Non-pigmented ciliary epithelial cell (primary cell): ENCODE results near the gene HTRA1.

Source experiments
- DNase-seq: peaks from one replicate; pipeline ENCODE4 v3.0.0-alpha.2; 2010; ENCODE audit warnings: low read depth

The HTRA1 gene

DNA sequence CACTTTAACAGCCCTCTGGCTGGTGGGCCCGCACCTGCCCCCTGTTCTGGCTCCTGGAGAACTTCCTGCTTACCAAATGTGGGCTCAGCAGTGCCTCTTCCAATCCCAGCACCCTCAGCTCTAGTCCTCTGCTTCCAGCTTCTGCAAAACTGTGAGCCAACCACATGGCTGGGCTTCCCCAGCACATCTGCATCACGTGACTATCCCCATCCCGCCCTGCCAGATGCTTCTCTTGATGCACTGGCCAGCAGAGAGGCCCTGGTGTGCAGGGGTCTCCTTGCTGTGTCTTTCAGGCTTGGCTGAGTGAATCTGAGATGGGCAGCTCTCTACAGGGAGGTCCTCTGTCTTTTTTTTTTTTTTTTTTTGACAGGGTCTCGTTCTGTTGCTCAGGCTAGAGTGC is 55.4 kb downstream of the HTRA1 start:
- DNase-seq, result no peak

DNA sequence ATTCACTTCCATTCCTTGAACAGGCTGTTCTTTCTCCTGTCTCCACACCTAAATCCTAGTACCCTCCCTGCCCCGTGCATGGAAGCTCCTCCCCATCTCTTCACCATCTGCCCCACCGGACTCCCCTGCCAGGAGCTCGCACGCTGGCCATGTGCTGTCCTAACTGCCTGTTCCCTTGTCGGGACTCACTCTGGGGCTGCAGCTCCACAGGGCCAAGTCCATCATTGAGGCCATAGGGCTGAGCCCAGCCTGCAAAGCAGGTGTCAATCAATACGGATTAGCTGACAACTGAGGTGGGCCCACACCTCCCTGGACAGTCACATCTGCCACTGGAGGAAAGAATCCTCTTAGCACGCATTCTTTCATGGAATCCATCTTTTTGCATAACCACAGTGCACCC is 57.8 kb downstream of the HTRA1 start:
- no peak for DNase-seq

DNA sequence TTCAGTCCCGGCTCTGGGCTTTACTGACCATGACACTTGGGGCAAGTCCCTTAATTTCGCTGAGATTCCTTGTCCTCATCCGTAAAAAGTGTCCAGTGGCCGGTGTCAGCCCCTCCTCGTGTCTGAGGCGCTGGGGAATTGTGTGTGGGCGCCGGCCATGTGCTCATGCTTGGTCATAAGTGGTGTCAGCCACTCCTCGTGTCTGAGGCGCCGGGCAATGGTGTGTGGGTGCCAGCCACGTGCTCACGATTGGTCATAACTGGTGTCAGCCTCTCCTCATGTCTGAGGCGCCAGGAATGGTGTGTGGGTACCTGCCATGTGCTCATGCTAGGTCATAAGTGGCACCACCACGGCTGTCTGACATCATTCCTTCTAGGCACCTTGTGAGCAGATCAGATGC is 58.5 kb downstream of the HTRA1 start:
- no peak for DNase-seq

DNA sequence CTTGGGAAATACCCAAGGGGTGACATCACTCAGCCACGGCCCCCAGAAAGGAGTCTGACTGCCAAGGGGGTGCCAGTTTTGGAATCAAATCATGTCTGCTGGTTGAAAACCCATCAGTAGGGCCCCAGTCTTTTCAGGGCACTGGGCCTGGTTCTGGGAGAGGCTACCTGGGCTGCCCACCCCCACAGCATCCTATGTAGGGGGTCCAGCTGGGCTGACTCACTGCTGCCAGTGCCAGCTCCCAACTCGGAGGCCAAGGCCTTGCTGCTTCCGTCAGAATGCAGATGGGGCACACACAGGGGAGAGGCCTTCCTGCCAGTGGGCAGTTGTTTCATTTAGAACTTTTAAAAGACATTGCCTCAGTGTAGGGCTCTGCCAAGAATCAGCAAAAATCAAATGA is 59.7 kb downstream of the HTRA1 start:
- no peak for DNase-seq

DNA sequence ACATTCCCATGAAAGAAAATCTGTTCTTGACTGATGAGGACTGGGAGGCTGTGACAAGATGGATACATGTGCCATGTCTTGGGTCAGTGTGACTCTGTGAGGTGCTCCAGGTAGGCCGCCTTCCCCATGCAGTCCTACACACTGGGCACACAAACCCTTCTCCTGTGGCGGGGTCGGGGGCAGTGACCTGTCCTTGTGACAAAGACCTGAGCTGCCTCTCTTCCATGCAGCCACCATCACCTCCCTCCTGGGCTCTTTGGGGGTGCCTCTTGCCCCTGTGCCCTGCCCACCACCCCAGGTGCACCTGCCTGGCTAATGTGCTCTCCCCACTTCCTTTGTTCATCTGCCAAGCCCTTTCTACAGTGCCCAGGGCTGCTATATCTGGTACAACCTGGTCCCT is 63.5 kb downstream of the HTRA1 start:
- no peak for DNase-seq

DNA sequence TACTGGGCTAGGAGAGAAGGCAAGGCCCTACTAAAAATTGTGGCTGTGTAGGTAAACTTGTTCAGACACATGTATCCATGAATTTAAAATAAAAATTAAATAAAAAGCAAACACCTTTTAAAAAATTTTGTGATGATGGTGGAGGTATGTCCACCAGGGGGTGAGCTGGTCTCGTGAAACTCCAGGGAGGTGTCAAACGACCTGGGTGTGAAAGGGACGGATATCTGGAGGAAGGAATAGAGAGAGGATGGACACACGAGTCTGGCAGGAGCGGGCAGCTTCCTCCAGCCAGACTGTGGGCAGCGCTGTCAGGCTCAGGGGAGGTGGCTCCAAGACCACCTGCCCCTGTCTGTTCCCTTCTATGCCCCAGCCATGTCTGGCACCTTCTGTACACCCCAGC is 64.4 kb downstream of the HTRA1 start:
- DNase-seq, result no peak

DNA sequence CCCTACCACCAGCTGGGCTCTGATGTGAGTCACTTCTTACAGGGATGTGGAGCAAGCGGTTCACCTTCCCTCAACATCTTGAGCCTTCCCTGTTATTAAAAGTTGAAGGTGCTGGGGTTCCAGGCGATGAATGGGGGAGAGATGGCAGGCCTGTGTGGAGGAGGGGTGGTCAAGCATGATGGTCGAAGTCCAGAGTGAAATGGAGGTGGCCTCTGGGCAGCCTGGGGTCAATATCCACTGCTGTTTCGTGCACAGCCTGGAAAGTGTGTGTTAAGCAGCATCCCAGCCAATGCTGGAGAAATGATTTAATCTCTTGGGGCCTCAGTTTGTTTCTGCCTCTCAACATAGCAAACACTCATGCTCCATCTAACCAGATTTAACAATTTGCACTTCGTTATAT is 65.5 kb downstream of the HTRA1 start:
- DNase-seq, result no peak

DNA sequence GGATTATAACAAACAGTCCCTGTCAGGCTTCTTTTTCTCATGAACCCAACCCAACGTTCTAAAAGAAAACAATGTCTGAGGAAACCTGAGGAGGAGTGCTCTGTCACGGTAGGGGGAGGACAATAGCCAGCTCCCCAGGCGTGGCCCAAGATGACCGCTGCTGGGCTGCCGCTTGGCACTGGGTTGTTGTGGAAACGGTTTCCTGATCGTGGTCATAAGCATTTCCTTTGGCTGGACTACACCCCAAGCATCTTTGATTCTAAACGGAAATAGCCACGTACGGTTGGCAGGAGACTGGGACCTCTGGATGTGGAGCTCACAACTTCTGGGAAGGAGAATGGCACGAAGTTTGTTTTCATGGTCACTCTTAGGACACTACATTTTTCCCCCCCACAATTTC is 68.8 kb downstream of the HTRA1 start:
- DNase-seq, result no peak

DNA sequence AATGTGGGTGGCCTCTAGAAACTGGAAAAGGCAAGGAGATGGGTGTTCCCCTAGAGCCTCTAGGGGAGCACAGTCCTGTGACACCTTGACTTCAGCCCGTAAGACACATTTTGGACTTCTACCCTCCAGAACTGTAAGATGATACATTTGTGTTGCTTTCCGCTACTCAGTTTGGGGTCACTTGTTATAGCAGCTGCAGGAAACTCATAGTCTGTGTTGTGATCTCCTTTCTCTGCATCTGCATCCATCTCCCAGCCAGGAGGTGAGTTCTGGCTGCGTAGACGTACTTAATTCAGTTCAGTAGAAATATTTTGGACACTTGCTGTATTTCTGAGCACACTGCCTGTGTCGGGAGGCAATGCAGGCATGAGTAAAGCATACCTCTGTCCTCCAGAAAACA is 69.9 kb downstream of the HTRA1 start:
- no peak for DNase-seq

DNA sequence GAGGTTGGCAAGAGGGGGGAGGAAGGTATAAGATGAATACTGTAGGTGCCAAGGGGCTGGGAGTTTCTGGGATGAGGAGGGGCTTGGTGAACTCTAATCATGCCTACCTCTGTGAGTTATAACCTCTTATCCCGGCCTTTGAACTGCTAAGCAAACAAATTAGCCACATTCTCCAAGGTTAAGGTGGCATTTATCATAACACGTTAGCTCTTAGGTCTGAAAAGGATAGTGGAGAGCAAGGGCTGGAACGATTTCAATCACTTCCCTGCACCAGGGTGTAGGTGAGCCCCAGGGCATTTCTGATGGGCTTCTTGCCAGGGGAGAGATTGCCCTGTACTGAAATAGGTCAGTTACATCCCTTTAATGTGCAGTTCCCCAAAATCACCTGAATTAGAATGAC is 70.6 kb downstream of the HTRA1 start:
- no peak for DNase-seq

DNA sequence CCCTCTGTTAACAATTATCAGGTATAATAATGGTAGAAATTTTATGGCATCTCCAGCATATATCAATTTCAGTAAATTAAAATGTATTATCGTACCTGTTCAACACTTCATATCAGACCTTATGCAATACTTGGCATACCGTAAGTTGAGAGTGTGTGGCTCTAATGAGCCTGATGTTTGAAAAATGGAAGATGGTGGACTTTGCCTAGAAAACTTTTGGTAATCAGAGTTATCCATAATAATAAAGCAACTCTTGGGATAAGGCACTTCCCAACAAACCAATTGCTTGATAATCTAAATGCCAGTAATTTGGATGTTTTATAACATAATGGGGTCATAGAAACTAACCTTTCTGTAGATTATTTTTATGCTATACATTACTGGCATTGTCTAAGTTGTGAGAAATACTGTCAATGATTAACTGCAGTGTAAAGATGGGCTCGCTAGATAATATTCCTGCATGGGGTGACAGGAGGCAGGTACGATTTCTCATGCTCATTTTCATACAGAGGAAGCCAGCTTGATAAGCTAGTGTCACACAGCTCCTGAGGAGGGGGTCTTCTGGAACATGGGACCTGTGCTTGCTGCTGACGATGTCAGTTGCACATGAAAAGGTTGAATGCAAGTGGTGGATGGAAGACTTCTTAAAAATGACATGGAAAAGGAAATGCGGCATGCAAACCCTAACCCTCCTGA is 71.4 kb downstream of the HTRA1 start:
- DNase-seq, result no peak

DNA sequence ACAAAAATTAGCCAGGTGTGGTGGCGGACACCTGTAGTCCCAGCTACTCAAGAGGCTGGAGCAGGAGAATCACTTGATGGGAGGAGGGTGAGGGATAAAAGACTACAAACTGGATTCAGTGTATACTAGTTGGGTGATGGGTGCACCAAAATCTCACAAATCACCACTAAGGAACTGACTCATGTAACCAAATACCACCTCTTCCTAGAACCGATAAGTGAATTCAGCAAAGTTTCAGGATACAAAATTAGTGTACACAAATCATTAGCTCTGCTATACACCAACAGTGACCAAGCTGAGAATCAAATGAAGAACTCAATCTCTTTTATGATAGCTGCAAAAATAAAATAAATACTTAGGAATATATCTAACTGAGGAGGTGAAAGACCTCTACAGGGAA is 76.2 kb downstream of the HTRA1 start:
- no peak for DNase-seq

DNA sequence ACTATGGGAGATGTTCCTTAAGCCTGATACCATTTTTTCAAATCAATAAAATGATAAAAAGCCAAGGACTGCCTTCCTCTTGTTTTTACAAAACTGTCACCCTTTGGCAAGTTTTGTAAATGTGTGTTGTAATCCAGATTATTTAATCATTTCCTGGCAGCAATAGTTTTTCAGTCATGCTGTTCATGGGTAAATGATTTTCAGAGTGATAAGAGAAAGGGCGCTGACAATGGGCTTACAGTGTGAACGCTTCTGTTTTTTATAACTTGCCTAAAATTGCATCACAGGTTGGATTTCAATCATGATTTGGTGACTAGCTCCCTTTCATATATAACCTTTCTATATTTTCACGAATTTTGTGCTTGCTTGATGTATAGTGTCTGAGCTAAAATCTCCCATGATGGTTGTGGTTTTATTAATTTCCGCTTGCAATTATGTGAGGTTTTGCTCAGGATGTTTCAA is 80.2 kb downstream of the HTRA1 start:
- no peak for DNase-seq

DNA sequence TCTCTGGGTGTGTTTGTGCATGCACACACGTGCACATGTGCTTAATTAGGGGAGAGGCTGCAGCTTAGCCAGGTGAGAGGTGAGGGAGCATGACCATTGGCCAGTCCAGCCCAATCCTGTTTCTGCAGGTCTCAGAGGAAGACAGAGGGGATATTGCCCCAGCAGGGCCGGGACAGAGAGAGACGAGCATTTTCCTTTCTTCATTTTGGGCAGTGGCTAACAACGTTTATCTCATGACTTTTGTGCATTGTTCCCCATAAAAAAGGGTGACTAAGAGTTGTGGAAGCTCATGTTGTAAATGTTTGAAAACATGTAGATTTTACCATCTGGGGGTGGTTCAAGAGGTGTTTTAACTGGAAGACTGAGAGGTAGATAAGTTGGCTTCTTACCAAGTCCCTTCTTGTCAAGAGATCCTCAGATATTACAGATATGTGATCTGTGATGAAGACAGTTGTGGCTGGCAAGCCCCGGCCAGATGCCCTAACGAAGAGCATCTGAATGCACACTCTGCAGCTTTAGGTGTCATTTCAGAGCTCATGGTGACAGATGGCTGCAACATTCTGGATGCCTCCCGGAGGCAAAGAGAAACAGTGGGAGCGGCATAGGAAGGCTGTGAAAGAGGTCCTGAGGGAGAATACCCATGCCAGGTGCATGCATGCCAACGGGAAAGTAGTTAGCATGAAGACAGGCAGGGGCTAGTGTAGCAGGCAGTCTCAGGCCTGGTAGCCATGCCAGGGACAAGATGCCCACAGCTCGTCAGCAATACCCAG is 82.5 kb downstream of the HTRA1 start:
- DNase-seq, result no peak

DNA sequence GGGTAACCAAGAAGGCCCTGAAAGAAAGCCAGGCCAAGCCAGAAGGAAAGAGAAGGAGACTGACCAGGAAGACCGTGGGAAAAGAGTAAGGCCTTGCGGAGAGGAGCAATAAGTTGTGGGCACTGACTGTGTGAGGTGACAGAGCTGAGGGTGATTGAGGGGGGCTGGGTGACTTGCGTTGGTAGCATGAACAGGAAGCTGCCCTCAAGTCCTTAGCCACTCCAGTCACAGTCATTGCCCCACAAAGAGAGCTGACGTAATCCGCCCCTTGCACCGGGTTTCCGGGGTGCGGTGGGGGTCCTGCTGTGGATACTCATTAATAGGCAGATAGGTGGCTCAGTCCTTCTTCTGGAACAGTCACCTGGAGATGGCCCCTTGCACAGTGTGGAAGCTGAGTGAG is 83.1 kb downstream of the HTRA1 start:
- DNase-seq, result no peak

DNA sequence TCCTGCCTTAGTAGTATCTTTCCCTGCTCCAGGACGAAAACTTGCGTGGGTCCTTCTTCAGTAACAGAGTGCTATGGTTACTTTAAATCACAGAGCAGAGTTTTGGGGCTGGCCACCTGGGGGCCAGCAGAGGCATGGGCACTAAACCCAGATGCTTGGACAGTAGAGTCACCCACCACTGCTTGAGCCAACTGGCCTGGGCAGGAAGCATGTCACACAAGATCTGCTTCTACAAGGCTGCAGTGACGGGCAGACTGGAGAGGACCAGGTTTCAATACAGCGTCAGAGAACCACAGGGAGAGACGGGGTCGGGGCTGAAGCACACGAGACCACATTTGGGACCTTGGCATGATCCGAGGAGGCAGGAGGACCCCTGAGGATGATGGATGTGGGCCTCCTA is 84.9 kb downstream of the HTRA1 start:
- DNase-seq, result no peak

DNA sequence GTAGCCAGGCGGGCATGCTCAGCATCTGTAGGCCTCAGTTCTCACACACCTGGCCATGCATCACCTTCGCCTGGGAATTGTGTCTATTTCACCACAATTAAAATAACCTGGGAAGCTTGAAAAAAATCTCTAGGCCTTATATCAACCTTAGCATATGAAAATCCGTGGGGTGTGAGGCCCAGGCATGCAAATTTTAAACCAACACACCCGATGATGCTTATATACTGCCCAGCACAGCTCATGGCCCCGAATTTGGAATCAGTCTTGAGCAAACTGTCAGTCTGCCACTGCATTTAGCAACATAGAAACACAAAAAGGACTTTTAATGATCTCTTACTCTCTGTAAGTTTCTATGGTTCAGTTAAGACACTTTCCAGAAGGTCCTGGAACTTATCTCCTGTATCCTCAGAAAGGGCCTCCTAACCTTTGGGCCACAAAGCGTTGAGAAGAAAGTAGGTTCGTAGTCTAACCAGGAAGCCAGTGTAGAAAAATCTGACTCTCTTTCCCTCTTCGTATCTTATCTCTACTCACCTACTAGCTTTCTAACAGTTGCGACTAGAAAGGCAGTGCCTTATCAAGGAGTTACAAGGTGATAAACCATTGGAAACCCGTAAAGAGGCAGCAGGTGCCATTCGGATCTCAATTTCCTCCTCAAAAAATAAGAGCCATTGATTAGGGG is 87.2 kb downstream of the HTRA1 start:
- DNase-seq, result no peak

DNA sequence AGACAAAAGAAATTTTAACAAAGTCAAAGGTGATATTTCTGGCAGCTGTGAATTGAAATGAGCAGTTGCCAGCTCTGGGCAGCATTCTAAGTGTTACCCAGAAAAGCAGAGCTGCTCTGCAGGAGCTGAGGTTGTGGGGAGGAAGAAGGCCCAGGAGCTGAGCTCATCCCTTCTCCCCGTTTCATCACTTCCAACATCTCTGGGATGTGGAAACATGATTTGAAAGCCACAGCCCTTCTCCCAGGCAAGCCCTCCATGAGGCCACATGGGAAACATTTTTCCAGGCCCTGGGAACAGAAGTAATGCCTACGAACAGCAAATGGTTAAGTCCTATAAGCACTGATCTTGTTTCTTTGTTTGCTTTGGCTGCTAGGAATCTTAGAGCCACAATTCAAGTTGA is 88.3 kb downstream of the HTRA1 start:
- no peak for DNase-seq

DNA sequence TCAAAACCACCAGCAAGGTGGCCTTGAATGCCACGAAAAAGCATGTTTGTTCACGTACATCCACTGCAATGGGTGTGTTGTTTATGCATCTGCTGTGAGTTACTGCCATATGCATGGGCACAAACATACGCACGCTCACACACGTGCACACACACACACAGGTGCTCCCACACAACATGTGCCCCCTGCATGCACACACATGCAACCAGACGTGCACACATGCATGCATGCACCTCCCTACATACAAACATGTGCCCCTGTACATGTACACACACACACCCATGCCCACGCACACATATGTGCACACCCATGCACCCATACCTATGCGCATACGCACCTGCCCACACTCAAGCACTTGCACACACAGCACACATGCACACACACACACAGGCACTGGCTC is 89.1 kb downstream of the HTRA1 start:
- DNase-seq, result no peak

DNA sequence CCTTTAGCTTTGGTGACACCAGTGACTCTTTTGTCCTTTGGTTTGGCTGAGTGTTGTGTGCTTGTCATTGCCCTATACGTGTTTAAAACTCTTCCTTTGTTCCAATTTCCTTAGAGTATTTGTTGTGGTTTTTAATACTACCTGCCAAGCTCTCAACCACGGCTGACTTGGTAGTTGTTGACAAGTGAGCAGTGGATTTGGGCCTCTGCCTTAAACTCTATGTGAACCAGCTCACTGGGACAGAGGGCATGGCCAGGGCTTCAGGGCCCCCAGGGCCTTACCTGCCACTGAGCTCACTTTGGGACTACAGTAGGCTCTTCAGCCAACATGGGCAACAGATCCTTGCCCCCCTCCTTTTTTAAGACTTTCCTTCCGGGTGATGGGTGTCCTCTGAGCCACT is 89.6 kb downstream of the HTRA1 start:
- no peak for DNase-seq

DNA sequence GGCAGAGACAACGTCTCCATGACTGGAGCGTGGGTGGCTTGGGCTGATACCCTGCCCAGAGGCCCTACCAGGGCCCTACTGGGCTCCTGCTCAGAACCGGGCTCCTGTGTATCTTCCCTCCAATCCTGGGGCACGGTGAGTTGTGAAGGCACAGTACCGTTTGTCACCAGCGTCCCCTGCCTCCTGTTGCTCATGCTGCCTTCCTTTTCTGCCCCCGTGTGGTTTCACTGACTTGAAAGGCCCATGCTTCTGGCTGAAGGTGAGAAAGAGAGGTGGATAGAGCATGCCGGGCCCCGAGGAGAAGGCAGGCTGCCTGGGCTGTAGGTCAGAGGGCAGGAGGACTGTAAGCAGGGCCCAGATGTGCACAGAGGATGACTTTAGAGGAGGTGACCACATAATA is 90.1 kb downstream of the HTRA1 start:
- DNase-seq, result no peak

DNA sequence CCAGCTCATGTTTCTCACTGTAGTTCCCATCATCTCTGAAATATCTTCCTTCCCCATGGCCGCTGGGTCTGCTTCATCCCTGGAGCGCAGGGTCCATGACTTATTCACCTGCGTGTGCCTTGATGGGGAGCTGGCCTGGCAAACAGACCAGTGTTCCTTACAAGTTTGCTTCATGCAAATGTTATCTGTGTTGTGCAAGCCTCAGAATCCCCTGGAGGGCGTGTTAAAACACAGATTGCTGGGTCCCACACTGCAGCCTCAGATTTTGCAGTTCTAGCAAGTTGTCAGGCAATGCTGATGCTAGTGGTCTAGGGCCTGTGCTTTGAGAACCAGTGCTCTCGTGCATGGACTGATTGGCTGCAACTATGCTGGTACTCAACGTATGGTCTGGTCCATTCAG is 92.0 kb downstream of the HTRA1 start:
- no peak for DNase-seq
